GM12878 (cell line): Measurements from ENCODE around the gene EIF4E1B. TPM values are rescaled to one million over a fixed set of nuclear protein-coding genes. Genes with fewer than 3 reads are reported as not detected.

Experiments
- ATAC-seq: fragments of 200-7000 bp; cut with Tn5 transposase; 3 replicates; pipeline ENCODE4 v1.9.1; 2020; ENCODE audit warnings: mild to moderate bottlenecking, moderate library complexity
- BruUV-seq: library from RNA; stranded (reverse); fragments of 400-500 nt; replicated peaks from 2 replicates; lab custom pipeline; 2021; lab: Mats Ljungman, UMichigan
- CTCF ChIA-PET: fragments of 300-600 bp; sonication (Branson Sonifier 250); formaldehyde crosslinking; extraction: SDS; loops from one replicate; lab custom pipeline; 2021; ENCODE audit warnings: inconsistent platforms; lab: Yijun Ruan, JAX
- POLR2A ChIA-PET: fragments of 350-600 bp; formaldehyde crosslinking; extraction: SDS; loops from one replicate; lab custom pipeline; 2021; ENCODE audit warnings: inconsistent platforms; lab: Charles Lee
- RAD21 ChIA-PET: fragments of 300-600 bp; sonication (Branson Sonifier 250); formaldehyde crosslinking; loops from one replicate; lab custom pipeline; 2023; ENCODE audit warnings: antibody characterized with exemption; ENCODE audit not compliant: unreplicated experiment; lab: Charles Lee
- SMC1A ChIA-PET: fragments of 300-600 bp; sonication (Branson Sonifier 250); formaldehyde crosslinking; loops from one replicate; lab custom pipeline; 2023; ENCODE audit not compliant: unreplicated experiment, uncharacterized antibody; lab: Charles Lee
- DNase-seq: peaks from one replicate; pipeline ENCODE4 v3.0.0-alpha.2; 2011; ENCODE audit warnings: low read depth, low spot score
- FAIRE-seq: peaks from 3 replicates; lab custom pipeline; 2011; peaks lifted over from hg19 to GRCh38; lab: Jason Lieb, UNC
- H2AFZ ChIP-seq: 2 replicates; pipeline ENCODE4 v1.6.0; 2011; ENCODE audit warnings: low read depth, low read length, control low read depth; ENCODE audit not compliant: control insufficient read depth
- H3K27ac ChIP-seq: 2 replicates; pipeline ENCODE4 v1.5.1; 2011; ENCODE audit warnings: control low read depth; ENCODE audit not compliant: control insufficient read depth, insufficient read depth
- H3K27me3 ChIP-seq, 2 experiments: replicated peaks in 1 of 2; 2 replicates each; pipeline versions ENCODE4 v1.6.0 to v1.6.1; 2011; ENCODE audit warnings: low read length in 1 of 2; ENCODE audit not compliant: control insufficient read depth in 2 of 2, insufficient read depth in 2 of 2
- H3K36me3 ChIP-seq, 2 experiments: 2 replicates each; pipeline ENCODE4 v1.5.1; 2011; ENCODE audit warnings: low read length in 1 of 2; ENCODE audit not compliant: control insufficient read depth in 2 of 2, insufficient read depth in 2 of 2
- H3K4me1 ChIP-seq: 2 replicates; pipeline ENCODE4 v1.6.1; 2011; ENCODE audit warnings: mild to moderate bottlenecking, low read length, moderate library complexity, mixed read lengths; ENCODE audit not compliant: control insufficient read depth, insufficient read depth
- H3K4me2 ChIP-seq: 2 replicates; pipeline ENCODE4 v1.6.0; 2011; ENCODE audit warnings: control low read depth; ENCODE audit not compliant: control insufficient read depth, insufficient read depth
- H3K4me3 ChIP-seq: fragments of 200-600 bp; sonication (generic); 2 replicates; pipeline ENCODE4 v1.5.1; 2016
- H3K79me2 ChIP-seq: 2 replicates; pipeline ENCODE4 v1.6.0; 2011; ENCODE audit warnings: low read length; ENCODE audit not compliant: control insufficient read depth, insufficient read depth
- H3K9ac ChIP-seq: 2 replicates; pipeline ENCODE4 v1.8.0; 2011; ENCODE audit warnings: low read length, control low read depth, mixed read lengths; ENCODE audit not compliant: control insufficient read depth, insufficient read depth
- H3K9me3 ChIP-seq: replicated peaks from 3 replicates; pipeline ENCODE4 v1.5.1; 2011; ENCODE audit warnings: mild to moderate bottlenecking, low read length; ENCODE audit not compliant: control insufficient read depth, insufficient read depth
- H4K20me1 ChIP-seq: 2 replicates; pipeline ENCODE4 v1.6.0; 2011; ENCODE audit not compliant: control insufficient read depth, insufficient read depth
- CHD1 ChIP-seq: IDR thresholded peaks from 2 replicates; pipeline ENCODE4 v1.6.1; 2012; ENCODE audit warnings: low read depth, low read length, improper control_type of control experiment
- CHD4 ChIP-seq: fragments of 200-600 bp; sonication (generic); IDR thresholded peaks from 2 replicates; pipeline ENCODE4 v1.6.1; 2016; ENCODE audit warnings: mild to moderate bottlenecking
- FOS ChIP-seq: IDR thresholded peaks from 3 replicates; pipeline ENCODE4 v1.6.1; 2011; ENCODE audit warnings: borderline replicate concordance; ENCODE audit not compliant: insufficient read length; ENCODE audit errors: extremely low read depth
- MYB ChIP-seq: fragments of 150-350 bp; IDR thresholded peaks from 2 replicates; pipeline ENCODE4 v1.6.1; 2014; ENCODE audit warnings: mild to moderate bottlenecking, low read depth, low read length, borderline replicate concordance
- REST ChIP-seq: IDR thresholded peaks from 2 replicates; pipeline ENCODE4 v1.6.1; 2012; ENCODE audit warnings: mild to moderate bottlenecking, low read depth, low read length
- WGBS: methylation state at CpG from one replicate; pipeline ENCODE4 v1.1.6; 2016; ENCODE audit warnings: low lambda C conversion rate; ENCODE audit not compliant: insufficient replicate concordance, insufficient coverage; ENCODE audit errors: missing lambda C conversion rate; 5-methylcytosine and 5-hydroxymethylcytosine counted together
- in situ Hi-C: fragments of 300-500 bp; cut with MboI; formaldehyde crosslinking; loops from 9 replicates; pipeline ENCODE4 v1.14.3; 2018; ENCODE audit warnings: mixed read lengths
- intact Hi-C: fragments of 100-400 bp; cut with micrococcal nuclease; formaldehyde crosslinking; loops from one replicate; pipeline ENCODE4 v1.14.2; 2022; ENCODE audit not compliant: unreplicated experiment
- polyA plus RNA-seq, 11 experiments: library from polyadenylated mRNA; depleted of rRNA in 4 of 11; unstranded in 6 of 11; stranded (reverse) in 5 of 11; fragments of >200 nt; fragmentation: Nextera tagmentation in 4 of 11; fragmentation: Illumina TruSeq in 1 of 11; extraction: Ambion mirVana in 4 of 11; extraction: Trizol in 1 of 11; gene quantifications; 1 replicate in 1 of 11; 2 replicates in 10 of 11; pipeline versions ENCODE4 v1.2.1 to v1.2.3, GENCODE V29; 2011 to 2016; ENCODE audit warnings: inconsistent platforms in 2 of 11, missing spikeins in 2 of 11, low read depth in 1 of 11
- total RNA-seq, 4 experiments: library from RNA; depleted of rRNA in 3 of 4; stranded (reverse); fragments of >200 nt in 3 of 4; fragmentation: Illumina TruSeq in 1 of 4; extraction: Trizol in 1 of 4; gene quantifications; 2 replicates each; pipeline versions ENCODE4 v1.2.1 to v1.2.3, GENCODE V29; 2013 to 2021

The EIF4E1B gene
- total and polyA plus RNA-seq, 10 of the 15 experiments (the other 5 are each of a cell fraction or from before 2014, with no cell fraction given): not detected

- TF ChIP-seq REST (no peak), CHD4 (no peak), MYB (no peak), CHD1 (no peak)
Observed at GRCh38 chr5:176648474-176649194, 18.2 kb downstream of the EIF4E1B start (continued).

- ATAC-seq (no peak), FAIRE-seq (no peak), DNase-seq (no peak)
- Histone ChIP-seq H3K4me2 (no peak overlapping the region), H3K27me3 (no peaks in the 10 kb centered on the region), H3K9ac (no peak overlapping the region), H2AFZ (no peak overlapping the region), H3K79me2 (no peaks in the 10 kb centered on the region), H3K36me3 (no peaks in the 10 kb centered on the region; a peak in 1 of 4 replicates), H3K4me3 (no peak overlapping the region), H3K27ac (no peak overlapping the region), H4K20me1 (no peaks in the 10 kb centered on the region), H3K4me1 (peaks cover 36% of the 10 kb centered on the region), H3K9me3 (no peaks in the 10 kb centered on the region)
- CTCF ChIA-PET: interaction anchor here (0.9 to 3.2 kb wide), 3 partner anchors 8 to 11 kb away, joined by 3 to 17 read pairs (median 4); no protein-coding TSS in a partner anchor
- POLR2A ChIA-PET: interaction anchor here (0.7 kb wide), 1 partner anchor 14 kb away, joined by 3 read pairs; no protein-coding TSS in a partner anchor
- intact Hi-C loops (no loop called here), in situ Hi-C loops (loop anchor here (5.0 kb wide), 1 partner anchor 462 kb away; no protein-coding TSS in a partner anchor)
- 74% methylated on average over 8 of the region's 8 CpGs for WGBS
- no peak for TF ChIP-seq FOS
- BruUV-seq: no TSS peak
- SMC1A ChIA-PET: no interaction called here
- RAD21 ChIA-PET: interaction anchor here (1.2 kb wide), 1 partner anchor 10 kb away, joined by 5 read pairs; no protein-coding TSS in a partner anchor
Observed at GRCh38 chr5:176650354-176650884, 19.9 kb downstream of the EIF4E1B start.
